GM18858 (cell line): ENCODE measurements around the gene TMEM63A.

Experiments
- ATAC-seq: cut with Tn5 transposase; IDR thresholded peaks from one replicate; pipeline ENCODE4 v1.9.1; 2021; ENCODE audit not compliant: unreplicated experiment

Gene TMEM63A

GRCh38 chr1:225886159-225887029, 4.2 kb upstream of the TMEM63A start:
- no peak for ATAC-seq

GRCh38 chr1:225885336-225885735, 3.2 kb upstream of the TMEM63A start:
- ATAC-seq = no peak

- ATAC-seq = no peak
Observed at GRCh38 chr1:225883616-225884265, 1.6 kb upstream of the TMEM63A start.

GRCh38 chr1:225882694-225883615, 775 bp upstream of the TMEM63A start:
- ATAC-seq = no peak

- no peak for ATAC-seq
Observed at GRCh38 chr1:225881081-225881958, 860 bp downstream of the TMEM63A start.

GRCh38 chr1:225880636-225881035, 1.5 kb downstream of the TMEM63A start:
- ATAC-seq = no peak

GRCh38 chr1:225880222-225880588, 2.0 kb downstream of the TMEM63A start:
- no peak for ATAC-seq

GRCh38 chr1:225879521-225880221, 2.5 kb downstream of the TMEM63A start:
- no peak for ATAC-seq

GRCh38 chr1:225878282-225878681, 3.9 kb downstream of the TMEM63A start:
- ATAC-seq = no peak

- ATAC-seq = no peak
Observed at GRCh38 chr1:225877580-225877979, 4.6 kb downstream of the TMEM63A start.

- ATAC-seq = no peak
Observed at GRCh38 chr1:225876900-225877510, 5.2 kb downstream of the TMEM63A start.

- no peak for ATAC-seq
Observed at GRCh38 chr1:225875044-225875815, 7.0 kb downstream of the TMEM63A start.

GRCh38 chr1:225874431-225874830, 7.7 kb downstream of the TMEM63A start:
- ATAC-seq = no peak

GRCh38 chr1:225873281-225873850, 8.8 kb downstream of the TMEM63A start:
- ATAC-seq = no peak

- no peak for ATAC-seq
Observed at GRCh38 chr1:225872075-225872430, 10.1 kb downstream of the TMEM63A start.

- ATAC-seq = no peak
Observed at GRCh38 chr1:225871359-225872074, 10.7 kb downstream of the TMEM63A start.

GRCh38 chr1:225870911-225871310, 11.3 kb downstream of the TMEM63A start:
- ATAC-seq = no peak
